ENCODE results near the gene PCGF1. TPM values are rescaled to one million over a fixed set of nuclear protein-coding genes. Genes with fewer than 3 reads are reported as not detected.

The PCGF1 gene
- total and polyA plus RNA-seq, 2 of the 13 experiments (the other 11 are each of a cell fraction or from before 2014, with no cell fraction given): 20.4 to 22.6 TPM

DNA sequence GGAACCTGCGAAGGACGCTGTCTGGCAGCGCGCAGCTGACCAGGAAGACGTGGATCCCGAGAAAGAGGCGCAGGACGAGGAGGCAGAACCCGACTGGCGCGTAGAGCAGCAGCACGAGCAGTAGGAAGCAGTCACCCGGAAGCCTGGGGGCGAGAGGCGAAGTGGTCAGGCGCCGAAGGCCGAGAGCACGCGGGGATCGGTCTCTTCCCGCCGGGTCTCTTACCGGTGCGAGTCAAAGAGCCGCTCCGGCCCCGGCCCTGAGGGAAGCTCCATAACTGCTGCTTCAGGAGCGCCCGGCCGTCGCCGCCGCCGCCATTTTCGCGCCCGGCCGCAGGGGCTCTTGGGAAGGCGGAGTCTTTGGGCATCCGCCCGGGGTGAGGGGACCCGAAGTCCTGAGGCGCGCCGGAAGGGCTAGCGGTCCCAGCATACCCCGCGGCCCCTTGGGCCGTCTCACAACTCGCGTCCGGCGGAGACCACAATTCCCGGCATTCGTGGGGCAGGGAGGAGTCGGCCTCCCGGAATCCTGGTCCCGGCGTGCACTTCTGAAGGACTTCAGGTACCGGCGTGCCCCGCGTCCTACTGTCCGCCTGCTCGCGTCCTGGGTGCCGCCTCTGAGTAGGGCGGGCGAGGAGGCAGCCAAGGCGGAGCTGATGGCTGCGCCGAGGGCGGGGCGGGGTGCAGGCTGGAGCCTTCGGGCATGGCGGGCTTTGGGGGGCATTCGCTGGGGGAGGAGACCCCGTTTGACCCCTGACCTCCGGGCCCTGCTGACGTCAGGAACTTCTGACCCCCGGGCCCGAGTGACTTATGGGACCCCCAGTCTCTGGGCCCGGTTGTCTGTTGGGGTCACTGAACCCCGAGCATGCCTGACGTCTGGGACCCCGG is 22.1 kb upstream of the PCGF1 start, which contains the start of the genes AUP1 and HTRA2 (continued):
- TF ChIP-seq, protein P1, sequence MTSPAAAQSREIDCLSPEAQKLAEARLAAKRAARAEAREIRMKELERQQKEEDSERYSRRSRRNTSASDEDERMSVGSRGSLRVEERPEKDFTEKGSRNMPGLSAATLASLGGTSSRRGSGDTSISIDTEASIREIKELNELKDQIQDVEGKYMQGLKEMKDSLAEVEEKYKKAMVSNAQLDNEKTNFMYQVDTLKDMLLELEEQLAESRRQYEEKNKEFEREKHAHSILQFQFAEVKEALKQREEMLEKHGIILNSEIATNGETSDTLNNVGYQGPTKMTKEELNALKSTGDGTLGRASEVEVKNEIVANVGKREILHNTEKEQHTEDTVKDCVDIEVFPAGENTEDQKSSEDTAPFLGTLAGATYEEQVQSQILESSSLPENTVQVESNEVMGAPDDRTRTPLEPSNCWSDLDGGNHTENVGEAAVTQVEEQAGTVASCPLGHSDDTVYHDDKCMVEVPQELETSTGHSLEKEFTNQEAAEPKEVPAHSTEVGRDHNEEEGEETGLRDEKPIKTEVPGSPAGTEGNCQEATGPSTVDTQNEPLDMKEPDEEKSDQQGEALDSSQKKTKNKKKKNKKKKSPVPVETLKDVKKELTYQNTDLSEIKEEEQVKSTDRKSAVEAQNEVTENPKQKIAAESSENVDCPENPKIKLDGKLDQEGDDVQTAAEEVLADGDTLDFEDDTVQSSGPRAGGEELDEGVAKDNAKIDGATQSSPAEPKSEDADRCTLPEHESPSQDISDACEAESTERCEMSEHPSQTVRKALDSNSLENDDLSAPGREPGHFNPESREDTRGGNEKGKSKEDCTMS (CRISPR knock-in tag; conservative IDR thresholded peaks at IDR 0.05): no peak
- TF ChIP-seq ZSCAN22 (CRISPR knock-in tag; IDR thresholded peaks at IDR 0.05): no peak
- TF ChIP-seq TBX3 (IDR thresholded peaks at IDR 0.05; ENCODE audit: borderline replicate concordance): 0 out of 2 replicates have a peak, but pooled peaks have one; percentile 48
- TF ChIP-seq GTF3A (CRISPR knock-in tag; conservative IDR thresholded peaks at IDR 0.05): no peak
- TF ChIP-seq SRF (IDR thresholded peaks at IDR 0.05; ENCODE audit: low read depth, low read length): 0 out of 2 replicates have a peak, but pooled peaks have one; percentile 19
- TF ChIP-seq ZSCAN25 (CRISPR knock-in tag; IDR thresholded peaks at IDR 0.05): peak; percentile 70; the same call in 1 of the 2 replicates
- TF ChIP-seq, protein P2, sequence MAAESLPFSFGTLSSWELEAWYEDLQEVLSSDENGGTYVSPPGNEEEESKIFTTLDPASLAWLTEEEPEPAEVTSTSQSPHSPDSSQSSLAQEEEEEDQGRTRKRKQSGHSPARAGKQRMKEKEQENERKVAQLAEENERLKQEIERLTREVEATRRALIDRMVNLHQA (CRISPR knock-in tag; IDR thresholded peaks at IDR 0.05): no peak
- TF ChIP-seq NCOR1 (IDR thresholded peaks at IDR 0.05; ENCODE audit: borderline replicate concordance, low read length): peak; percentile 61; the same call in 1 of the 2 replicates
- TF ChIP-seq ZNF737 (CRISPR knock-in tag; IDR thresholded peaks at IDR 0.05; ENCODE audit: borderline replicate concordance): 0 out of 2 replicates have a peak, but pooled peaks have one; percentile 42
- peak; percentile 93; the same call in 1 of the 2 replicates for TF ChIP-seq ETV6 (CRISPR knock-in tag; conservative IDR thresholded peaks at IDR 0.05)
- TF ChIP-seq, protein P3, sequence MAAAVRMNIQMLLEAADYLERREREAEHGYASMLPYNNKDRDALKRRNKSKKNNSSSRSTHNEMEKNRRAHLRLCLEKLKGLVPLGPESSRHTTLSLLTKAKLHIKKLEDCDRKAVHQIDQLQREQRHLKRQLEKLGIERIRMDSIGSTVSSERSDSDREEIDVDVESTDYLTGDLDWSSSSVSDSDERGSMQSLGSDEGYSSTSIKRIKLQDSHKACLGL (CRISPR knock-in tag; IDR thresholded peaks at IDR 0.05): peak; percentile 96
- no peak; the same call in 1 of the 2 replicates for TF ChIP-seq ZNF296 (CRISPR knock-in tag; conservative IDR thresholded peaks at IDR 0.05)
- TF ChIP-seq, protein P4, sequence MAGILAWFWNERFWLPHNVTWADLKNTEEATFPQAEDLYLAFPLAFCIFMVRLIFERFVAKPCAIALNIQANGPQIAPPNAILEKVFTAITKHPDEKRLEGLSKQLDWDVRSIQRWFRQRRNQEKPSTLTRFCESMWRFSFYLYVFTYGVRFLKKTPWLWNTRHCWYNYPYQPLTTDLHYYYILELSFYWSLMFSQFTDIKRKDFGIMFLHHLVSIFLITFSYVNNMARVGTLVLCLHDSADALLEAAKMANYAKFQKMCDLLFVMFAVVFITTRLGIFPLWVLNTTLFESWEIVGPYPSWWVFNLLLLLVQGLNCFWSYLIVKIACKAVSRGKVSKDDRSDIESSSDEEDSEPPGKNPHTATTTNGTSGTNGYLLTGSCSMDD (CRISPR knock-in tag; IDR thresholded peaks at IDR 0.05): no peak
- TF ChIP-seq, protein P5, sequence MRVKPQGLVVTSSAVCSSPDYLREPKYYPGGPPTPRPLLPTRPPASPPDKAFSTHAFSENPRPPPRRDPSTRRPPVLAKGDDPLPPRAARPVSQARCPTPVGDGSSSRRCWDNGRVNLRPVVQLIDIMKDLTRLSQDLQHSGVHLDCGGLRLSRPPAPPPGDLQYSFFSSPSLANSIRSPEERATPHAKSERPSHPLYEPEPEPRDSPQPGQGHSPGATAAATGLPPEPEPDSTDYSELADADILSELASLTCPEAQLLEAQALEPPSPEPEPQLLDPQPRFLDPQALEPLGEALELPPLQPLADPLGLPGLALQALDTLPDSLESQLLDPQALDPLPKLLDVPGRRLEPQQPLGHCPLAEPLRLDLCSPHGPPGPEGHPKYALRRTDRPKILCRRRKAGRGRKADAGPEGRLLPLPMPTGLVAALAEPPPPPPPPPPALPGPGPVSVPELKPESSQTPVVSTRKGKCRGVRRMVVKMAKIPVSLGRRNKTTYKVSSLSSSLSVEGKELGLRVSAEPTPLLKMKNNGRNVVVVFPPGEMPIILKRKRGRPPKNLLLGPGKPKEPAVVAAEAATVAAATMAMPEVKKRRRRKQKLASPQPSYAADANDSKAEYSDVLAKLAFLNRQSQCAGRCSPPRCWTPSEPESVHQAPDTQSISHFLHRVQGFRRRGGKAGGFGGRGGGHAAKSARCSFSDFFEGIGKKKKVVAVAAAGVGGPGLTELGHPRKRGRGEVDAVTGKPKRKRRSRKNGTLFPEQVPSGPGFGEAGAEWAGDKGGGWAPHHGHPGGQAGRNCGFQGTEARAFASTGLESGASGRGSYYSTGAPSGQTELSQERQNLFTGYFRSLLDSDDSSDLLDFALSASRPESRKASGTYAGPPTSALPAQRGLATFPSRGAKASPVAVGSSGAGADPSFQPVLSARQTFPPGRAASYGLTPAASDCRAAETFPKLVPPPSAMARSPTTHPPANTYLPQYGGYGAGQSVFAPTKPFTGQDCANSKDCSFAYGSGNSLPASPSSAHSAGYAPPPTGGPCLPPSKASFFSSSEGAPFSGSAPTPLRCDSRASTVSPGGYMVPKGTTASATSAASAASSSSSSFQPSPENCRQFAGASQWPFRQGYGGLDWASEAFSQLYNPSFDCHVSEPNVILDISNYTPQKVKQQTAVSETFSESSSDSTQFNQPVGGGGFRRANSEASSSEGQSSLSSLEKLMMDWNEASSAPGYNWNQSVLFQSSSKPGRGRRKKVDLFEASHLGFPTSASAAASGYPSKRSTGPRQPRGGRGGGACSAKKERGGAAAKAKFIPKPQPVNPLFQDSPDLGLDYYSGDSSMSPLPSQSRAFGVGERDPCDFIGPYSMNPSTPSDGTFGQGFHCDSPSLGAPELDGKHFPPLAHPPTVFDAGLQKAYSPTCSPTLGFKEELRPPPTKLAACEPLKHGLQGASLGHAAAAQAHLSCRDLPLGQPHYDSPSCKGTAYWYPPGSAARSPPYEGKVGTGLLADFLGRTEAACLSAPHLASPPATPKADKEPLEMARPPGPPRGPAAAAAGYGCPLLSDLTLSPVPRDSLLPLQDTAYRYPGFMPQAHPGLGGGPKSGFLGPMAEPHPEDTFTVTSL (CRISPR knock-in tag; IDR thresholded peaks at IDR 0.05; ENCODE audit: borderline replicate concordance): 0 out of 2 replicates have a peak, but pooled peaks have one; percentile 15
- TF ChIP-seq, protein P6, sequence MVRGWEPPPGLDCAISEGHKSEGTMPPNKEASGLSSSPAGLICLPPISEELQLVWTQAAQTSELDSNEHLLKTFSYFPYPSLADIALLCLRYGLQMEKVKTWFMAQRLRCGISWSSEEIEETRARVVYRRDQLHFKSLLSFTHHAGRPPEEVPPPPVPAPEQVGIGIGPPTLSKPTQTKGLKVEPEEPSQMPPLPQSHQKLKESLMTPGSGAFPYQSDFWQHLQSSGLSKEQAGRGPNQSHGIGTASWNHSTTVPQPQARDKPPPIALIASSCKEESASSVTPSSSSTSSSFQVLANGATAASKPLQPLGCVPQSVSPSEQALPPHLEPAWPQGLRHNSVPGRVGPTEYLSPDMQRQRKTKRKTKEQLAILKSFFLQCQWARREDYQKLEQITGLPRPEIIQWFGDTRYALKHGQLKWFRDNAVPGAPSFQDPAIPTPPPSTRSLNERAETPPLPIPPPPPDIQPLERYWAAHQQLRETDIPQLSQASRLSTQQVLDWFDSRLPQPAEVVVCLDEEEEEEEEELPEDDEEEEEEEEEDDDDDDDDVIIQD (CRISPR knock-in tag; IDR thresholded peaks at IDR 0.05; ENCODE audit: low read depth): no peak; the same call in 1 of the 2 replicates
- TF ChIP-seq ZBTB1 (CRISPR knock-in tag; IDR thresholded peaks at IDR 0.05; ENCODE audit: borderline replicate concordance): peak; percentile 84; the same call in 1 of the 2 replicates
